HG03558 (cell line): ENCODE data around the gene RBCK1.

ENCODE experiments used
- ATAC-seq: cut with Tn5 transposase; IDR thresholded peaks from one replicate; pipeline ENCODE4 v1.9.1; 2021; ENCODE audit warnings: moderate number of reproducible peaks; ENCODE audit not compliant: unreplicated experiment; ENCODE audit errors: extremely low read depth

Gene RBCK1

DNA sequence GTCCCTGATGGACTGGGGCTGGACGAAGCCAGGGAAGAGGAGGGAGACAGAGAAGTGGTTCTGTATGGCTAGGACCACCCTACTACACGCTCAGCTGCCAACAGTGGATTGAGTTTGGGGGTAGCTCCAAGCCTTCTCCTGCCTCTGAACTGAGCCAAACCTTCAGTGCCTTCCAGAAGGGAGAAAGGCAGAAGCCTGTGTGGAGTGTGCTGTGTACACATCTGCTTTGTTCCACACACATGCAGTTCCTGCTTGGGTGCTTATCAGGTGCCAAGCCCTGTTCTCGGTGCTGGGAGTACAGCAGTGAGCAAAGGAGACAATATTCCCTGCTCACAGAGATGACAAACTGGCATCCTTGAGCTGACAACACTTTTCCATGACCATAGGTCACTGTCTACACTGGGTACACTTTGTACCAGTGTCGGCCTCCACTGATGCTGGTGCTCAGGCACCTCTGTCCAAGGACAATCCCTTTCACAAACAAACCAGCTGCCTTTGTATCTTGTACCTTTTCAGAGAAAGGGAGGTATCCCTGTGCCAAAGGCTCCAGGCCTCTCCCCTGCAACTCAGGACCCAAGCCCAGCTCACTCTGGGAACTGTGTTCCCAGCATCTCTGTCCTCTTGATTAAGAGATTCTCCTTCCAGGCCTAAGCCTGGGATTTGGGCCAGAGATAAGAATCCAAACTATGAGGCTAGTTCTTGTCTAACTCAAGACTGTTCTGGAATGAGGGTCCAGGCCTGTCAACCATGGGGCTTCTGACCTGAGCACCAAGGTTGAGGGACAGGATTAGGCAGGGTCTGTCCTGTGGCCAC lies 11.3 kb upstream of the RBCK1 start:
- no peak for ATAC-seq

DNA sequence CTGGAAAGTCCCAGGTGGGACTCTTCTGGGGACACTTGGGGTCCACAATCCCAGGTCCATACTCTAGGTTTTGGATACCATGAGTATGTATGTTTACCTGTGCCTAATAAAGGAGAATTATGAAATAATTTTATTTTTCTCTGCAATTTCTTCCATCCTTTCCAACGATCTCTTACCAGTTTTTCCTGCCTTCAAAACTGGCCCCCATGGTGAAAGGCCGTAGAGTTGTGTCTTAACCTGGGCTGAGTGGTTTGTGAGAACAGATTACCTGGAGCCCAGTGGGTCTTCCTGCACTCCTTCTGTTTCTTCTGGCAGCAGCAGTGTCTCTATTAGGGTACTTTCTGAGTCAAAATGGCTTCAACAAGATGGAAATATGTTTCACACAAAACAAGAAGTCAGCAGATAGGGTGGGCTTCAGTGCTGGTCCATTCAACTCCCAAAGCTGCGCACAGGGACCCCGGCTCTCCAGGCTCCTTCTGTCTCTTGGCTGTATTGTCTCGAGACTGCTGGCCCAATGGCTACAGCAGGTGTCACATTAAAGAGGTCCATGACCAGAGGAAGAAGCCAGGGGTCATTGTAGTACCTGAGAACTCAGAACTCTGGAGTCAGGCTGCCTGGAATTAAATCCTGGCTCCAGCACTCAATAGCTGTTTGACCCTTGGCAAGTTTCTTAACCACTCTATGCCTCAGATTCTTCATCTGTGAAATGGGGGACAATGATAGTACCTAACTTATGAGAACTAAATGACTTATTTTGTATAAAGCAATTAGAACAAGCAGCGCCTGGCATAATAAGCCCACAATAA lies 10.5 kb upstream of the RBCK1 start:
- no peak for ATAC-seq

DNA sequence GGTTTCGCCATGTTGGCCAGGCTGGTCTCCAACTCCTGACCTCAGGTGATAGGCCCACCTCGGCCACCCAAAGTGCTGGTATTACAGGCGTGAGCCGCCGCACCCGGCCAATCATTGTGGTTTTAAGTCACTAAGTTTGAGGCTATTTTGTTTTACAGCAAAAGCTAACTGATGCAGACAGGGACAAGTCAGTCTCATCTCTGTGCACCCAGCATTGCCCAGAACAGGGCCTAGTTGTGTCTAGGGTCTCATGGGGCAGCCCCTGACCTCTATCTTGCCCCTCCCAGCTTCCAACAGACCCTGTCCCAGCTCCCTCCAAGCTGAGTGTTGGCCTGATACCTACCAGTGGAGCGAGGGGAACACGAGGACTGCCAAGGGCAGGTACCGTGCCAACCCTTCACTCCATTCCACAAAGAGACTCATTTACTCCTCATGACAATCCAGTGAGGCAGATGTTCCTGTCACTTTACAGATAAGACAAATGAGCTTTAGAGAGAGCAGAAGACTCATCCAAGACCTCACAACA lies 8.9 kb upstream of the RBCK1 start:
- no peak for ATAC-seq

DNA sequence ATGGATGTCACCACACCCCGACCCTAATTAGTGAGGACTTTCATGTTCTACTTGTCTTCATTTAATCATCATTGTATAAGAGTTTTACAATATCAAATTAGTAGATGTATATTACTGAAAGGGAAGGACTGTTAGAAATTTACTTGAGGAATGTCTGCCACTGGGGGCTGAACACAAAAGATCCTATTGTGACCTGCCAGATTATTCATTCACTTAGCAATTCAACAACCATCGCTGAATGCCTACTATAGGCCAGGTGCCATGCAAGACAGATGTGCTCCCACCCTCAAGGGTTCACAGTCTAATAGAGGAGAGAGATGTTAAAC lies 8.0 kb upstream of the RBCK1 start:
- ATAC-seq, result no peak

DNA sequence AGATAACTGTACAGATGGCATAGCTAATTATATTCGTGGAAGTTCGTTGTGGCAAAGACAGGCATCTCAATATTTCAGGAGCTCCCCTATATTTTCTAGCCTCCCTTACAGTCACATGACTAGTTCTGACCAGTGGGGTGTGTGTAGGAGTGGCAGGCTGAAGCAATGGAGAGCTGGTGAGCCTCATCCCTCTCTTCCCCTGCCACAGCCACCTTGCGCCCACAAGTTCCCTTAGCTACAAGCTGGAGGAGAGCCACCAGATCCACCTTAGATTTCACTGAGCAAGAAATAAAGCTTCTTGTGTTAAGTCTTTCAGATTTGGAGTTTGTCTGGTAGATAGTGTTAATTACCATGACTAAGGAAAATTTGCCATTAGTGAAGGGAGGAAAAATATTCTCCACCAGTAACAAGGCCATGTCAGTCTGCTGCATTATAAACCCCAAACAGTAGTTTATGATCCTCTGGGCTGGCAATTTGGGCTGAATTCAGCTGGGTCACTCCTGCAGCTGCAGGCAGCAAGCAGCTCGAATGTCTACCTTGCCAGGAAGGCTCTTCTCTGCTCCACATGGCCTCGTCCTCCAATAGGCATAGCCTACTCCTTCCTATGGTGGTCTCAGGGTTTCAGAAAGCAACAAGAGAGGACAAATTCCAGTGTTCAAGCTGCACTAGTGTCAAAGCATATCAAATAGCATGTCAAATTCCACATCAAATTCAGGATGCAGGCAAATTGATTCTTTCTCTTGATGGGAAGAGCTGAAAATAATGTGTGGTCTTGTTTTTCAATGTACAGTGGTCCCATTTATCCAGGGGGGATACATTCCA lies 7.4 kb upstream of the RBCK1 start:
- ATAC-seq, result no peak

DNA sequence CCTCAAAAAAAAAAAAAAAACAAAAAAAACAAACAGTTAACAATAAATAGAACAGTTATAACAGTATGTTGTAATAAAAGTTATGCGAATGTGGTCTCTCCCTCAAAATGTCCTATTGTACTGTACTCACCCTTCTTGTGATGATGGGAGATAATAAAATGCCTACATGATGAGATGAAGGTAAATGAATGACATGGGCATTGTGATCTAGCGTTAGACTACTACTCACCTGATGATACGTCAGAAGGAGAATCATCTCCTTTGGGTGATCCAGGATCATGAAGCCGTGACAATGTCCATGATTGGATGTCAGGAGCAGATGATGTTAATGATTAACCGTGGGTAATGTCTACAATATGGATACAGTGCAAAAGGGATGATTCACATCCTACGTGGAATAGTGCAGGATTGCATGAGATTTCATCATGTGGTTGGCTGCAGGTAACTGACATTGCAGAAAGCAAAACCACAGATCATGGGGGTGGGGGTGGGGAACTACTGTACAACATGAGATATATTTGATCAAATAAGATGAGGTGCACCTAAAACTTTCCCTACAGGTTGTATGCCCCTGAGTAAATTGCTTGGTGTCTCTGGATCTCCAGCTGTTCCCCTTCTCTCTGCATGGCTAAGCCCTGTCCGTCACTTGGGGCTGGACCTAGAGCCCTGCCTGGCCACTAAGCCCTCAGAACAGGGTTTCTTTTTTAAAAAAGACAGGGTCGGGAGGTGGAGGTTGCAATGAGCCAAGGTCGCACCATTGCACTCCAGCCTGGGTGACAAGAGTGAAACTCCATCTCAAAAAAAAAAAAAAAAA lies 6.2 kb upstream of the RBCK1 start:
- ATAC-seq, result no peak

DNA sequence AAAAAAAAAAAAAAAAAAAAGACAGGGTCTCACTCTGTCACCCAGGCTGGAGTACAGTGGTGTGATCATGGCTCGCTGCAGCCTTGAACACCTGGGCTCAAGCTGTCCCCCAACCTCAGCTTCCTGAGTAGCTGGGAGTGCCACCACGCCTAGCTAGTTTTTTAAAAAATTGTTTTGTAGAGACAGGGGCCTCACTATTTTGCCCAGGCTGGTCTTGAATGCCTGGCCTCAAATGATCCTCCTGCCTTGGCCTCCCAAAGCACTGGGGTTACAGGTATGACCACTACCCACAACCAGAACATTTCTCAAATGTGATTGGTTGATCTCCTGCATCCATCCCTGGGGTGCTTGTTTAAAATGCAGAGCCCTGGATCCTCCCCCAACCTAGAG lies 5.6 kb upstream of the RBCK1 start:
- no peak for ATAC-seq

DNA sequence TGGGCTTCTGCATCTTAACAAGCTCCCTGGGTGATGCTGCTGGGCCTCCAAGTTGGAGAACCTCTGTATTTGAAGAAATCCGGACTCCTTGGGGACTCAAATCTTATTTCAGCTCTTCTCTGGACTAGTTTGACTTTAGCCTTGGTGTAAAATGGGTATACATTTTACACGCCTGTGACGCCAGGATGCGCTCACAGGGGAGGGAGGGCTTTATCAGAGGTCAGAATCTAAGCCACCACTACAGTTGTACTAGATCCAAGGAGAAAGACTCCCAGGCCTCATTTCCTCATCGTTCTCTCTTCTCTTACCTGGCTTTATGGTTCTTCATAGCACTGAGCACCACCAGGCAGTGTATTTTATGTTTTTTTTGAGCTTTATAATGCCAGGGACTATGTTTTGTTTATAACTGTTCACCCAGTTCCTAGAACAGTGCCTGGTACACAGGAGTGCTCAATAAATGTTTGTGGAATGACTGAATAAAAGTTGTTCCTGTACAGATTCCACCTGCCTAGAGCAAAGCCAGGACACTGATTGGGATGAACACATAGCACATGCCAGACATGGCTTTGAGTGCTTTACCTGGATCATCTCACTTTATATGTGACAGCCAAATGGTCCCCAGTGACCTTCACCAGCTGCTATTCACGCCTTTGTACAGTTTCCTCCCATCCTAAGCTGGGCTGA lies 5.1 kb upstream of the RBCK1 start:
- ATAC-seq, result no peak

DNA sequence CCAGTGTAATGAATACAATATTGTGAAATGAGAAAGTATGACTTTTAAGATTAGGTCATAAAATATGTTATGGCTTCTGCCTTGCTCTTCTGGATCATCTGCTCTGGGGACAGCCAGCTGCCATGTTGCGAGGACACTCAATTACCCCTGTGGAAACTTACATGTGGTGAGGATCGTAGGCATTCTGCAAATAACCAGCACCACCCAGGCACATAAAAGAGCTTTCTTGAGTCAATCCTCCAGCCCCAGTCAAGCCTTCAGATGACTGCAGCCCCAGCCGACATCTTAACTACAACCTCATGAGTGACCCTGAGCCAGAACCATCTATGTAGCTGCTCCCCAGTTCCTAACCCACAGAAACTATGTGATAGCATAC lies 4.5 kb upstream of the RBCK1 start:
- ATAC-seq, result no peak

DNA sequence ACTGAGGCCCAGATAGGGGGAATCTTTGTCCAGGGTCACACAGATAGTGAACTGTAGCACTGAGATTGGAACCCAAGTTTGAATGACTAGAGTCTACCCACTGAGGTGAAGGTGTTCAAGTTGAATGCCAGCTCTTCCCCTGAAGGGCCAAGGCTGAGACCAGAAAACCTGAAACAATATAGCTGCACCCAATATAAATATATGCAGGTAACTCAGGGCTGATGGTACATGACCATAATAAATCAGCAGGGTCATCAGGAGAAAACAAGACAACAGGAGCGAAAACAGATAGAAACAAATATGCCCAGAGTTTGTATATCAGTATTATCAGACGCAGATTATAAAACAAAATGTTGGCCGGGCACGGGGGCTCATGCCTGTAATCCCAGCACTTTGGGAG lies 4.0 kb upstream of the RBCK1 start:
- no peak for ATAC-seq

DNA sequence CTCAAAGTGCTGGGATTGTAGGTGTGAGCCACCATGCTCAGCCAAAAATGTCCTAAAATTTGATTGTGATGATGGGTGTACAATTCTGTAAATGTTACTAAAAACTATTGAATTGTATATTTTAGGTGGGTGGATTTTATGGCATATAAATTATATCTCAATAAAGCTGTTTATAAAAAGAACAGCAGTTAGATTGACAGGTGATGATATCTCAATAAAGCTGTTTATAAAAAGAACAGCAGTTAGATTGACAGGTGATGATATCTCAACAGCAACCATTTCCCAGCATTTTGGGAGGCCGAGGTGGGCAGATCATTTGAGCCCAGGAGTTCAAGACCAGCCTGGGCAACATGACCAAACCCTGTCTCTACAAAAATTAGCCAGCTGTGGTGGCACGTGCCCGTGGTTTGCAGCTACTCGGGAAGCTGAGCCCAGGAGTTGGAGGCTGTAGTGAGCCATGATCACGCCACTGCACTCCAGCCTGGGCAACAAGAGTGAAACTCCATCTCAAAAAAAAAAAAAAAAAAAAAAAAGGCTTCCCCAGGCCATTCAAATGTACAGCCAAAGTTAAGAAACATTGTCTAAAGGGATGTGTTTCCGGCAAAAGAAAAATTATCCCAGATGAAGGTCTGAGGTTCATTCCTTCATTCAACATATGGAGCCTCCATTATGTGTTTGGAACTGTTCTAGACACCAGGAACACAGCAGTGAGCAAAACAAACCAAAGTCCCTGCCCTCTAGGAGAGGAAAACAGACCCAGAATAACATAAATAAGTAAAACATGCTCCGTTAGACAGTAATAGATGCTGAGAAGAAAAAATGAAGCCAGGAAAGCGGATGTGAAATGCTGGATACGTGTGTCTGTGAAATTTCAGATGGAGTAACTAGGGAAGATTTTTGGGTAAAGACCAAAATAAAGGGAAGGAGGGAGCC lies 1.6 kb upstream of the RBCK1 start:
- ATAC-seq, result no peak

DNA sequence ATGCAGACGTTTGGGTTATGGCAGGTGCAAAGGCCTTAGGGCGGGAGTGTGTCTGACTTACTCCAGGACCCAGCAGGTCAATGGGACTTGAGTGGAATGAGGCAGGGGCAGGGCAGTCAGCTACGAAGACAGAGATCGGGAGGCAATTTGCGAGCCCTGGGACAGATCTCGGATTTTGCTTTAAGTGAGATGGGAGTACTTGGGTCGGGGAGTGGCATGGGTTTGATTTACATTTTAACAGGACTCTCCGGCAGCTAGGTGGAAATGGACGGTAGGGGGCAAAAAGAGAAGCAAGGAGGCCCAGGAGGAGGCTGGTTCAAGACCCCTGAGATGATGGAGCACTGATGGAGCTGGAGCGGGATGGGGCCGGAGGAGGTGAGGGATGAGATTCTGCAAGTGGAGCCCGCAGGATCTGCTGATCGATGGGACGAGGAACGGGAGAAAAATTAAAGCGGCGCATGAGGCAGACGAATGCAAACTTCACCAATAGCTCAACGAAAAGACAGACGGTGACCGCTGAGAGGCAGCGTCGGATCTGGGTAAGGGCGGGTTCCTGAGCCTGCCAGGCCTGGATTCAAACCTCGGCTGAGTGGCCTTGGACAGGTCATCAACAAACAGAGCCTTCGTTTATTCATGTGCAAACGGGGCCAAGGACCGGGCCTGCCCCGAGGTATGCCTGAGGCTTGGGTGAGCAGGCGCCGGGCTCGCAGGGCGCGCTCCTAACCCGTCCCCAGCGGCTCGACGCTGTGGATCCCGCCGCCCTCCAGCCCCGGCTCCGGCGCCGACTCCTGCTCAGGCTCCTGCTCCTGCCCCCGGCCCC lies 756 bp upstream of the RBCK1 start:
- peak; percentile 39 for ATAC-seq

DNA sequence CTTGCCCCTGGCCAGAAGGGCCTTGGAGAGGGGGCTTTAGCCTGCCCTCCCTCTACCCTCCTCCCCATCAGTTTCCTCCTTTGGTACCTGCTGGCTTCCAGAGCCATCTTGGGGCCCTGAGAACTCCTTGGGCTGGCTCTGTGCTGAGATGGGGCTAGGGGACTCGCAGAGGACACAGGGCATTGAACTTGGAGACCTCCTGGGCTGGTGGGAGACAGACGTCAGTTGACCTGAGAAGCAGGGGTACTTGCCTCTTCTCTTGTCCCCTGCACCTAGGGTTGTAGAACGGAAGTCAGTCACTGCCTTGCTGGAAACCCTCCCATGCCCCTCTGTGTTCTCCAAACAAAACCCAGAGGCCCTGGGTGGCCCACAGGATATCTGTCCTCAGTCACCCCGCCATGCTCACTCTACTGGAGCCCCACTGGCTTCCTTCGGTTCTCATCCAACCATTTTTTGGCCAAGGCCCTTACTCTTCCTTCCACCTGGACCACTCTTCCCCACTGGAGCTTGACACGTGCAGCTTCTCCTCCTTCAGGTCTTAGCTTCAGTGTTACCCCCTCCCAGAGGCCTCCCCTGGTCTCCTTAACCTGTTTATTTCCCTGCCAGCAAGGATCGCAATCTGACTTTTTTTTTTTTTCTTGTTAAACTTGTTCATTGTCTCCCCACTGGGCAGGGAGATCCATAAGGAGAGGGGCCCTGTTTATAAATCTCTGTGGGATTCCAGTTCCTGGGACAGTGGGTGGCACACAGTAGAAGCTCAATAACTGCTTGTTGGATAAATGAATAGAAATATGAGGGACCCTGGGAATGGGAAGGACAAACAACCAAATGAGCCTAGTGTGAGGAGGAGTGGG lies 971 bp downstream of the RBCK1 start:
- ATAC-seq, result no peak

DNA sequence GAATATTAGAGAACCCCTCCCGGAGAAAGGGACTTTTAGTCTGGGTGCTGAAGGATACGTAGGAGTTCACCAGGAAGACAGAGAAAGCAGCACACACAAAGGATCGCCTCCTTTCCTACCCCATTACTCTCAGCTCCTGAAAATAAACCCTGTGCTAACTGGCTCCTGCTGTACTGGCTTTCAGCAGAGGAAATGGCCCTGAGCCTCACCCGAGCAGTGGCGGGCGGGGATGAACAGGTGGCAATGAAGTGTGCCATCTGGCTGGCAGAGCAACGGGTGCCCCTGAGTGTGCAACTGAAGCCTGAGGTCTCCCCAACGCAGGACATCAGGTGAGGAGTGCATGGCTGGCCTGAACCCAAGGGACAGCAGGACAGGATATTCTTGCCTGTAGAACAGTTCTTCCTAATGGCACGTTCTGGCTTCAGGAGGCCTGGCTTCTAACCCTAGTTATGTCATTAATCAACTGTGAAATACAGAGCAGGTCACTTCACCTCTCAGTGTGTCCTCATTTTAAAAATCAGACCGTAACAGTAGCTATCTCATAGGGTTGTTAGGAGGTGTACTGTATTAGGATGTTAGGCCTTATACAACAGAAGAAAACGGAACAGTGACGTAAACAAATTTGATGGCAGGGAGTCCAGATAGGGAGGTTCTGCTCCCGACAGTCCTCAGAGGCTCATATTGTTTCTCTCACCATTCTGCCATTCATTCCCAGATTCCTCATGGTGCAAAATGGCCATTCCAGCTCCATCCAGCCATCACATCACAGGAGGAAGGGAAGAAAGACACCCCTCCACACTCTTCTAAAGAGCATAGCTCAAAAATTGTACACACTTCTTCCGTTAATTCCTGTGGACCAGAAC lies 1.8 kb downstream of the RBCK1 start:
- ATAC-seq, result no peak

DNA sequence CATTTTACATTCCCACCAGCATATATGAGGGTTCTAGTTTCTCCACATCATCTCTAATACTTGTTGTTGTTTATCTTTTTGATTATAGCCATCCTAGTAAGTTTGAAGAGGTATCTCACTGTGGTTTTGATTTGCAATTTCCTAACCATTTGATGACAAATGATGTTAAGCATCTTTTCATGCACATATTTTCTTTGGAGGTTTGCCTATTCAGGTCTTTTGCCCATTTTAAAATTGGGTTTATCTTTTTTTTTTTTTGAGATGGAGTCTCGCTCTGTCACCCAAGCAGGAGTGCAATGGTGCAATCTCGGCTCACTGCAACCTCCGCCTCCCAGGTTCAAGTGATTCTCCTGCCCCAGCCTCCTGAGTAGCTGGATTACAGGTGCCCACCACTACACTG lies 4.0 kb downstream of the RBCK1 start:
- ATAC-seq, result no peak

DNA sequence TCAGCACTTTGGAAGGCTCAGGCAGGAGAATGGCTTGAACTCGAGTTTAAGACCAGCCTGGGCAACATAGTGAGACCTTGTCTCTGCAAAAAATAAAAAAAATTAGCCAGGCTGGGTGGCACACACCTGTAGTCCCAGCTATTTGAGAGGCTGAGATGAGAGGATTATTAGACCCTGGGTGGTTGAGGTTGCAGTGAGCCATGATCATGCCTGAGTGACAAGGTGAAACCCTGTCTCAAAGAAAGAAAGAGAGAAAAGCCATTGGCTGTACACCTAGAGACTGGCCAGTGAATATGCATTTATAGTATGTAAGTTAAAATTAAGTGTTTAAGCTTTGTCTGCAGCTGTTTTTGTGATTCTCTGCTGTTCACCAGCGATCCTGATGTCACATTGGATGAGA lies 6.1 kb downstream of the RBCK1 start:
- ATAC-seq, result no peak
